HL-60/S4 treated with phorbol 12-myristate 13-acetate at 8.2 ng/mL for 4 days and 3 days (cell line): ENCODE data around the gene CAMK2B.

Experiments used
- in situ Hi-C: fragments of 300-500 bp; cut with MboI; formaldehyde crosslinking; loops from 2 replicates; pipeline ENCODE4 v1.15.0; 2022; ENCODE audit warnings: low sequenced_read_pairs

Gene CAMK2B

DNA sequence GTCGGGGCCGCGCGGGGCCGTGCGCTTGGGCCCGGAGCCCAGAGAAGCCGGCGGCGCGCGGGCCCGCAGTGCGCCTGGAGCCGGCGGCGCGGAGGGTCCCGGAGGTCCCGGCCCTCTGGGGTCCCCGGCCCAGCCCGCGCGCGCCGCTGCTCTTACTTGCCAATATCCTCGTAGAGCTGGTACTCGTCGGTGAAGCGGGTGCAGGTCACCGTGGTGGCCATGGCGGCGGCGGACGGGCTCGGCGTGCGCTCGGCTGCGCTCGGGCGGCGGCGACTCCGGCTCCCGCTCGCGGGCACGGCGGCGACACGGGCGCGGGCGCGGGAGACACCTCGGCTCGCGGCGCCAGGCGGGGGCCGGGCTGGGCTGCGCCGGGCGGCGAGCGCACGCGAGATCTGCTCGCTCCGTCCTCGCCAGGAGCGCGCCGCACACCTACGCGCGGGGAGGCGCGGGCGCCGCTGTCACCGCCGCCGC is at the start of gene CAMK2B:
TSS of gene CAMK2B (minus strand) at position 394 of the 471 bp plus-strand sequence. CDS start at position 221, 173 bp downstream.
- in situ Hi-C loops: no loop called here

DNA sequence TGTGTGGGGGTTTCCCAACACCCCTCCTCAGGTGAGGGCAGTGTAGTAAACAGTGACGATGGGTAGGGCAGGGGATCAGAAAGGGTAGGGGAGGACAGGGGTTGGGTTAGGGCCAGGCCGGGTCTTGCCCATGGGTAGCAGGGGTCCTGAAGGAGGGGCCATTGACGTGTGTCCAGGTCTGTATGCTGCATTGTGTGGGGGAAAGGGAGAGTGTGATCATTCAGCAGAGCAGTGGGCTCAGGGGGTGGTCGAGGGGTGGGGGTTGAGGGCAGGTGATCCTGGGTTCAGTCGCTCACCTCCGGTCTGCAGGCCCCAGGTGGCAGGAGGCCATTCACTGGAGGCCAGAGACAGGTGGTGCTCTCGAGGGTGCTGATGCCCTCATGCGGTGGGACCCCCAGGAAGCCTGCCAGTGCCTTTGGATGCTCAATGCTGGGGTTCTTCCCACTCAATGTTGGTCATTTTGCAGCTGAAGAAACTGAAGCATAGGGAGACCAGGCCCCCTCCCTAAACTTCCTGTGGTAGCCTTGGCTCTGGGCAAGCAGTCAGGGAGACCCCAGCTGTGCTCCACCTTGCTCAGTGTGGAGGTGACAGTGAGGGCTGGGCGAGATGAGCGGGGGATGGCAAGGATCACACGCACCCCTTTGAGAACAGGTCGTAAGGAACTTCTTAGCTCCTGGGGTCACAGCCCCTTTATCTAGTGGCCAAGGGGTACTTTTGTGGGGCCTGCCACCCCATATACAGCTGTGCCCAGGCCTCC is 48.8 kb upstream of the CAMK2B start:
- in situ Hi-C loops: no loop called here

DNA sequence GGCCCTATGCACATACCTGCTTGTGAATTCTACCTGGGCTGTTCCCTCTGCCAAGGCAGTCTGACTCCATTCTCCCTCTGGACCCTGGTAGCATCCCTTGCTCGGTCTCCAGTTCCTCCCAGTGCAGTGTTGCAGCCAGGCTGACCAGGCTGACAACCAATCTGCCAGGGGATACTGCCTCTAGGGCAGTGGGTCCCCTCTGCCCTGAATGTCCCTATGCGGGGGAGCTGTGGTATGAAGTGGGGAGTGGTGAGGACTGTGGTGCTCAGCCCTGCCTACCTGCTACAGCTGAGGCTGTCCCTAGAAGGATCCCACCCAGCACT is 48.0 kb upstream of the CAMK2B start:
- in situ Hi-C loops: no loop called here

DNA sequence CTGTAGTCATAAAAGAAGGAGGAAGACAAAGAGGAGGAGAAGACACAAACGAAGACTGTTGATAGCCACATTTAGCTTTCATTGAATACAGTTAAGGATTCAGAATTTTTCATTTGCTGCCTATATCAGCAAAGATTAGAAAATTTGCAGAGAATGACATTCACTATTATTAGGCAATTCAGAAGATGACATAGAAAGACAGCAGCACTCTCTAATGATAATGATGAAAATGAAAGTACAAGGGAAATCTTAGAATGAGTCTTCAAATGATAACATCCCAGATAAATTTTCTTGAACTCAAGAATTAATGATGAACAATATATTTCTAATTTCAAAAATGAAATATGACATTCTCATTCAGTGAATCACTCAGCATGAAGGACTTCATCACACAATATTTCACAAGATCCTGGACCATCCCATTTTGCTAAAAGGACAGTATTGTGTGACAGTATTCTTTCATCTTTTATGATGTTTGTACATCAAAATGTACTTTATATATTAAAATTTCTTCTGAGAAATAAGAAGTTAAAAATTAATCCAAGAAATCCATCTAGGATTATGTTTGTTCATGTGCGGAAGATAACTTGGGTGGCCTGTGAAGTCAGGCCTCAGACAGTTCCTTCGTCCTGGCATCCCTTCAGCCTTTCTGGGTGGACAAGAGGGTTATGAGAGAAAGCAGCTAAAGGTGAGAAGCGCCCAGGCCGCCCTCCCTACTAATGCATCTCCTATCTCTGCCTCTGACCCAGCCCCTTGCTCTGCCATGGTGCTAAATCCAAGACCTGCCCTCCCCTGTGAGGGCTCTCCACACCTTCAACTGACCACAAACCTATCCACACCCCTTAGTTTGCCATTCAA is 47.4 kb upstream of the CAMK2B start:
- in situ Hi-C loops: no loop called here

DNA sequence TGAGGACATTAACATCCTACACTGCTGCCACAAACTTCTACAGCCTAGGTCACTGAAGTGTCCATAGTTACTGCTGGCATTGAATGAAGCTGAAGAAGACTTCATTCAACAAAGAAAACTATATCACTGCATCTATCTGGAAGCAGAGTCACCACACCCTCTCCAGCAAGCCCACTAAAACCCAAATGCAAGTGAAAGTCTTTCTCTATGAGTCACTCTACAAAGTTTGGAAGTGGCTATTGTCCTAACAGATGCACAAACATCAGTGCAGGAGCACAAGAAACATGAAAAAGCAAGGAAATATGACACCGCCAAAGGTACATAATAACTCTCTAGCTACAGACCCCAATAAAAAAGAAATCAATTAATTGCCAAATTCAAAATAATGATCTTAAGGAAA is 43.5 kb upstream of the CAMK2B start:
- in situ Hi-C loops: no loop called here

DNA sequence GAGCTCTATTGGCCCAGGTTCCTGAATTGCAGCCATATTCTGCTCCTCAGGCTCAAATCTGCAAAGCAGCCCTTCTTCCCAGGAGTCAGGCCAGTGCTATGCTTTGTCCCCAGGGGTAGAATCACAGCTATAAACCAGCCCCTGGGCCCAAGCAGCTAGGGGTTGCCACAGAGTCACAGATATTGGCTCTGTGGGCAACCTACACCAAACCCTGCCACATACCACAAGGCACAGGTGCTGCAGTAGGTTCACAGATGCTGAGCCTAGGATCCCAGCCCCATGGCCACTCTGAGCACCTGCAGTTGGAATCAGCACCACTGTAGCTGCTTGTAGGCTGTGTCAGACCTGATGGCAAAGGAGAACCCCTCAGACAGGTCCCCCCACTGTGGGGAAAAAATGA is 43.1 kb upstream of the CAMK2B start:
- in situ Hi-C loops: no loop called here

DNA sequence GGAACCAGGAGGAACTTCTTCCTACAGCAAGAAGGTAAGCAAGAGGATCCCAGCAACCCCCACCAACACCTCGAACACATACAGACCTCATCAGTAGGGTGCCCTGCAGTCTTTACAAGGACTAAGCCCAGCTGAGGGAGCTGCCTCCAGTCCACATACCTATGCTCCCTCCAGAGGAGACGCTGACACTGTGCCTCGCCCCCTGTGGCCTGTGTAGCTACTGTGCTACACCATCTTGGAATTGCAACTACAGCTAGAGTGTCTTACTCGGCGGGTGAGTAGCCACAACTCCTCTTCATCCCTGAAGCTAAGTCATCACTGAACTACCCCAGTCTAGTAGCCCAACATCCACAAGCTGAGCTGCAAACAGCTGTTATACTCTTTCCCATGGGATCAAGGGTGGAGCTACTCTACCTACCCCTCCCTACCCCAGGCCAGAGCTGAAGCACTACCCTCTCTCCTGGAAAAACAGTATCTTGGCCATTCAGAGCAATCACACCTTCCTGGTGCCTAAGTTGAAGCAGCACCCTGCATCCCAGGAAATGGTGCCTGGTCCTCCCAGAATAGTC is 42.2 kb upstream of the CAMK2B start:
- in situ Hi-C loops: no loop called here

DNA sequence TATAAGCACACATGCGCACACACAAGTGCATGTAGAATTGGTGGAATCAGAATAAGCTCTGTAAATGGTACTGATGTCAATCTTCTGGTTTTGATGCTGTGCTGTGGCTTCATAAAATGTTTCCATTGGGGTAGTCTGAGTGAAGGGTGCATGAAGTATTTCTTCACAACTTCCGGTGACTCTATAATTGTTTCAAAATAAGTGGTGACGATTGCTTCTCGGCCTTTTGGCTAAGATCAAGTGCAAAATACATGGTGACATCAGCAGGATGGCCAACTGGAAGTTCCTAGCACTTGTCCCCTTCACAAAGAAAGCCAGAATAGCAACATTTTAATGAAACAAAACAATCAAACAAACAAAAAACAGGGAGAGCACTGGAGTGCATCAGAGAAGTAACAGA is 41.6 kb upstream of the CAMK2B start:
- in situ Hi-C loops: no loop called here

DNA sequence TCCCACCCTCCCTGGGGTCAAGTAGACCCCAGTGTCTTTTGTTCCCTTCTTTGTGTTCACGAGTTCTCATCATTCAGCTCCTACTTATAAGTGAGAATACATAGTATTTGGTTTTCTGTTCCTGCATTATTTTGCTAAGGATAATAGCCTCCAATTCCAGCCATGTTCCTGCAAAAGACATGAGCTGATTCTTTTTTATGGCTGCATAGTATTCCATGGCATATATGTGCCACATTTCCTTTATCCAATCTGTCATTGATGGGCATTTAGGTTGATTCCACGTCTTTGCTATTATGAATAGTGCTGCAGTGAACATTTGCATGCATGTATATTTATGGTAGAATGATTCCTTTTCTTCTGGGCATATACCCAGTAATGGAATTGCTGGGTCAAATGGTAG is 28.3 kb upstream of the CAMK2B start:
- in situ Hi-C loops: no loop called here

DNA sequence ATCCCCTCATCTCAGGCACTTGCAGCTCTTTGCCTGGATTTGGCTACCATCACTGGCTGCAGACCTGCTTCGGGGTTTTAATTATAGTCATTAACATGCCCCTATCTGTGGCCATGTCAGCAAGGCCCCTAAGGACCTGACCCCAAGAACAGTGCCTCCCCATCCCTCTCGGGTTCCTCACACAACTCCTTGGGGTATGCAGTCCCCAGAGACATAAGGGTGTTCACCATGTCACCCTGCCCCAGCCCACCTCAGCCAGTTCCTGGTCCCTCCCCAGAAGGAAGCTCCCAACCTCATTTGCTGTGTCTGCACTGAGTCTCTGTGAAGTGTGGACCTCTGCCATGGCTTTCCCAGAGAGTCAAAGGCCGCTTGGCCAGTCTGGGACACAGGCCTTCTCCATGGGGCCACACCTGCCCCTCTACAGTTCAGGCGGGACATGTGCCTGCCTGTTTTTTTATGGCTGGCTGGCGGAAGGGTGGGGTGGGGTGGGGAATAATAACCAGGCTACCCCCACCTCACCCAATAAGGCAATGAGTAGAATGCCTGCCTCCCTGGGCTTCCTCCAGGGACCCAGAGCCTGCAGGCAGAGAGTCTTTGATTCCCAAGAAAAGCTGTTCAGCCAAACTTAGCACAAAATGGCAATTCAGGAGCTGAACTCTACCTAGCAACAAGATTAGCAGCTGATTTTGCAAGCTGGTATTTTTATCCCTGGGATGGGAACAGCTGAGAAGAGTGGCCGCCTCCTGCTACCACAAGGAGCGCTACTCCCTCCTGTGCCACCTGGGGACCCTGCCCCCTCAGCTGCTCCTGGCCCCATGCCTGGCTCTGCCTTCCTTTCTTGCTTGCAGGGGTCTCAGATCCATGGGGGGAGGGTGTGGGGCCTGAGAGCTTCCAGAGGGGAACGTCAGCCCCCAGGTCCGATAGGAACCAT is 23.7 kb upstream of the CAMK2B start:
- in situ Hi-C loops: no loop called here

DNA sequence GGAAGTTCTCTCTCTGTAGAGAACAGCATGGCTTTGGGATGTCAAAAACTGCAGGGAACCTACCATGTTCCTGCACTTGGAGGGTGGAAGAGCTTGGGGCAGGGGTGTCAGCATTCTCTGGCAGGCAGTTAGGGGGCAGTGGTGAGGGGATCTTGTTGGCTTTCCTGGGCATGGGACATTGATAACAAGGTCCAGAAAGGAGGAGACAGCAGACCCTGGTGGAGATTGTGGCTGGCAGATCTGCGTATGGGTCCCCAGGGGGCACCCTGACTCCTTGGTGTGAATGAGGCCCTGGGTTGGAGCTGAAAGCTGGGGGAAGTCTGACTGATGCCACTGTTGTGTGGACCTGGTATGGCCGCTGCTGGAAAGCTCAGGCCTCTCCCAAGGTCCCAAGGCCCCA is 22.9 kb upstream of the CAMK2B start:
- in situ Hi-C loops: no loop called here

DNA sequence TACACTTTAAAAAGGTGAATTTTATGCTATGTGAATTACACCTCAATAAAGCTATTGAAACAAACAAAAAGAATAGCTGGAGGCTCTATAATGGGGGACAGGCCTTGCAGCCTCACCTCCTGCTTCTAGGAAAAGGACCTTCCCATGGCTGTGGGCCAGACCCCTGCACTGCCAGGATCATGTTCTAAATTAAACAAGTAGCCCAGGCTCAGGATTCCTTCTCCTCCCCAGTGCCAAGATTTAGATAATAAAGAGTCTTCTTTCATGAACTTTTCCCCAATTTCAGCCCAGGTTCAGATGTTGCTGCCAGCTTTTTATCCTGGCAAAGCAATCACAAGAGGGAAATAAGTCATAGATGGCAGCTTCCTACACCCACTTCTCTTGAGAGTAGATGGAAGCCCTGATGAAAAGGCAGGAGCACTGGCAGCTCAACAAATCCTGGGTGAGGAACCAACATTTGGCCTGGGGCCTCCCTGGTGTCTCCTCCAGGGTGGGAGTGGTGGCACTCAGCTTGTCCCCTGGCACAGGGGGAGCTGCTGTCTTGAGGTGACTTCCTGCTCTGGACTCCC is 22.2 kb upstream of the CAMK2B start:
- in situ Hi-C loops: no loop called here

DNA sequence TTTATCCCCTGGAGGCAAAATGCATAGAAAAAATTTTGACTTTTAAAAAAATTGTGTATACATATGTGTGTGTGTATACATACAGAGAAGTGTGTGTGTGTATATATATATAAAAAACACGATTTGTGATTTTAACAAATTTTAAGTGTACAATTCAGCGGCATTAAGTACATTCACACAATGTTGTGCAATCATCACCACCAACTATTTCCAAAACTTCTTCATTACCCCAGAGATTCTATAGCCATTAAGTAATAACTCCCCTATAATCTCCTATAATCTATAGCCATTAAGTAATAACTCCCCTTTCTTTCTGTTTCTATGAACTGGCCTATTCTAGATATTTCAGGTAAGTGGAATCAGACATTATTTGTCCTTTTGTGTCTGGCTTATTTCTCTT is 20.7 kb upstream of the CAMK2B start:
- in situ Hi-C loops: no loop called here

DNA sequence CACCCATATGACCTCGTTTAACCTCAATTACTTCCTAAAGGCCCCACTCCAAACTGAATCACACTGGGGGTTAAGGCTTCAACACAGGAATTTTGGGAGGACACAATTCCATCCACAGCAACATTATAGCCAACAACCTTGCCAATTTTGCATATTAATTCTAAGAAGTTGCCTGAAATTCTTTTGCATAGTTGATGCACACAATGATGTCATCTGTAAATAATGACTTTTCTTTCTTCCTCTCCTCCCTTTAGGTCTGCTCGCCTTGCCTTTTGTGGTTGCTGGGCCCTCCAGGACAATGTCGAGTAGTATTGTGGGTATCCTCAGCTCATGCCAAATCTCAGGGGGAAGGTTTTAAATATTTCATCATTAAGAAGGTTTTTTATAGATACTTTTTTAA is 16.0 kb upstream of the CAMK2B start:
- in situ Hi-C loops: no loop called here

DNA sequence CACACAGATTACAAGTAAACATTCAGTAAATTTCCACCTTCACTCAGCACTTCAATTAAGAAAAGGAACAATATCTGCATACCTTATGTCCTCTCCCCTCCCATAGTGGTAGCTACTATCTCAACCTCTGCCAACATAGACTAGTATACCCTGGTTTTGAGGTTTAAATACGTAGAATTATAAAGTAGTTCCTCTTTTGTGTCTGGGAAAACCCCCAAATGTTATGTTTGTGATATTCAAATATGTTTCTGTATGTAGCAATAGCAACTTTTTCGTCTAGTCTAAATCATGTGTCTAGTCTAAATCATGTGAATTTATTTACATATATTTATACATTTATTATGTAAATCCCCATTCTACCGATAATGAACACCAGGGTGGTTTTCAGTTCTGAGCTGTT is 13.2 kb upstream of the CAMK2B start:
- in situ Hi-C loops: no loop called here

DNA sequence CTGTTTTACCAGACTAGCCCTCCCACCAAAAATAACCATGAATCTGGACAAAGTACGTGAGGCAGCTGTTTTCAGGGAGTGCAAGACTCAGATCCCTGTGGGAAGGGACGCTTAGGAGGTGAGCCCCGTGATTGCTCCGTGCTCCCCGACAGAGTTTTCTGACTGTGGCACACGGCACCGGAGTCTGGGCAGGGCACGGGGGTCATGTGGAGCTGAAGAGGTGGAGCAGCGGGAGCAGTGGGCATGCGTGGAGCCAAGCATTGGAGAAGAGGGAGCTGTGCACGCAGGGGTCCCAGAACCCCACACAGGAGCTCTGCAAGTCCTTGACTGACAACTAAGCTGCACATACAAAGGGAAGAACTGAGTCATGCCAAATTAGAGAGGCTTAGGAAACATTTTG is 11.1 kb upstream of the CAMK2B start:
- in situ Hi-C loops: no loop called here

DNA sequence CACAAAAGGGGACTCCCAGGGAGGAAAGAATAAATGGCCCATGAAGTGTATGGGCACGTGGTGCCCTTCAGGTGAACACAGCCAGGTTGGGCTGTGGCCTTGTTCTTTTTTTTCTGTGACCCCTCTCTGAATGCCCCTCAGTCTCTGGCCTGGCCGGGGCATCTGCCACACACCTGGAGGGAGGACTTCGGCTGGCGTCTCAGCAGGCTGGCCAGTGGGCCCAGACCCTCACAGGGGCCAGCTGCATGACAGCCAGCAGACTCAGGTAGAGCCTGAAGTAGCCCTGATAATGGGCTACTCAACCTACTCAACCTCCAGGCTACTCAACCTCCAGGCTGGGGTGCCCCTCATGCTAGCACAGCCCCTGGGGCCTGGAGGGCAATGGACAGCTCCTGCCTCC is 9.8 kb upstream of the CAMK2B start:
- in situ Hi-C loops: no loop called here

DNA sequence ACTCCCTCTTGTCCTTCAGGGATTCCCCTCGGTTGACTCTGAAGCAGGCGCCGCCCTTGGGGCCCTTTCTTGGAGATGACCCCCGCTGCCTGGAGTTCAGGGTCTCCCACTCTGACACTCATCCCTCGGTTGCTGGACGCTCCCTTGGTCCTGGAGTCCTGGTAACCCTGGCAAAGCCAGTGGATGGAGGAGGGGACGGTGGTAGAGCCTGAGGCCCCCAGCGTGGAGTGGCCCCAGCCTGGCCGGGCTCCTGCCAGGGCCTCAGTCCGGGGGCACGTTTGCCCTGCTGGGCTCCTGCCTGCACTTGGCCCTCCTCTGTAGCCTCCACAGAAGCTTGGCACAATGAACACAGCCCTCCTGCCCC is 9.3 kb upstream of the CAMK2B start:
- in situ Hi-C loops: no loop called here

DNA sequence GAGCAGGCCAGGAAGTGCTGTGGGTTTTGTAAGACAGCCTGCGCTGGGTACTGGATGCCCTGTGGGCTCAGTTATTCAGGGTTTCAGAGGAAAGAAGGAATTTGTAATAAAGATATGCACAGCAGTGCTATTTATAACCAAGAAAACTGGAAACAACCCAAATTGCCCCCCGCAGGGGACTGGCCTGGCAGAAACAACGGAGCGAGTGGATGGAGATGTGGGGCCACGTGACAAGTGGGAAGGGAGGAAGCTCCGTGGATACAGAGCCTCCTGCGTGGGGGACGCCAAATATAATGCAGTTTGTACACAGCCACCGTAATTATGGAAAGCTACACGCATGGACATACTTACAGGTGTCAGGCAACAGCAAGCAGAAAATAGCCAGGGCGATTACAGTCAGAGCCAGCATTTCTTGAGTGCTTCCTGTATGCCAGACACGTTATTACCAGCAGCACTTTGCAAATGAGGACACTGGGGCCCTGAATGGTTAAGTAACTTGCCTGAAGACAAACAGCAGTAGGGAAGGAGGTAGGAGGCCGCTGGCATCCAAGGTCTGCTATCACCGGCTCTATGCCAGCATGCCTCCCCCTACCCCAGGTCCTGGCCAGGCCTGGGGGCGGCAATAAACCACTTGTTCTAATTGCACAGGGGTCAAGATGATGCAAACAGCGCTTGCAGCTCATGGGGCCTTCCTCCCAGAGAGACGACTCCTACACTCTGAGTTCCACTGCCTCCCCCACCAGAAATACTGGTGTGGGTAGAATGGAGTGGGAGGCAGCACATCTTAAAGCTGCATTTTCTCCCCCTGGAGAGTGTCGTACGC is 8.7 kb upstream of the CAMK2B start:
- in situ Hi-C loops: no loop called here

DNA sequence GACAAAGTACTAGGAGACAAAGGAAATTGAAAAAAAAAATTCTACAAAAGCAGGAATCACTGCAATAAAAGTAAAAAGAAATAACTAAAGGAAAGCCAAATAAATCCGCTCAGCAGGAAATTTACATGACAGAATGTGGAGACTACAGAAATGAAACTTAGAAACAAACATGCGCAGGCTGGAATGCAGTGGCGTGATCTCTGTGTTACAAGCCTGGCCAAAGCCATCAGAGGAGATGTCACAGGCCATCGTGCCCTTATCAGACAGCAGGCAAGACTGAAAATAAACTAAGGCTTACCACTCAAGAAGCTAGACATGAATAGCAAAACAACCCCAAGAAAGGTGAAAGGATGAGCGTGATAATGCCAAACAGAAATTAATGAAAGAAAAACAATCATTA is 6.3 kb upstream of the CAMK2B start:
- in situ Hi-C loops: no loop called here
